H9 (cell line): ENCODE data around the gene LIAS. TPM values are rescaled to one million over a fixed set of nuclear protein-coding genes. Genes with fewer than 3 reads are reported as not detected.

ENCODE experiments used
- DNase-seq: peaks from one replicate; pipeline ENCODE4 v3.0.0-alpha.2; 2017
- H2AFZ ChIP-seq: one replicate; pipeline ENCODE4 v1.6.1; 2013; ENCODE audit warnings: mild to moderate bottlenecking, low read length, control low read depth, moderate library complexity
- H2AK5ac ChIP-seq: 2 replicates; pipeline ENCODE4 v1.6.1; 2013; ENCODE audit warnings: low read length, control low read depth, mixed read lengths; ENCODE audit not compliant: insufficient read length
- H2BK120ac ChIP-seq: one replicate; pipeline ENCODE4 v1.6.1; 2013; ENCODE audit warnings: low read depth, mild to moderate bottlenecking, low read length, control low read depth, inconsistent platforms; ENCODE audit not compliant: poor library complexity, severe bottlenecking
- H2BK12ac ChIP-seq: 2 replicates; pipeline ENCODE4 v1.6.1; 2013; ENCODE audit warnings: low read length, control low read depth, mixed read lengths, low read depth; ENCODE audit not compliant: insufficient read length
- H2BK15ac ChIP-seq: 2 replicates; pipeline ENCODE4 v1.6.1; 2013; ENCODE audit warnings: low read depth, low read length, control low read depth
- H2BK20ac ChIP-seq: one replicate; pipeline ENCODE4 v1.6.1; 2013; ENCODE audit warnings: low read depth, mild to moderate bottlenecking, low read length, control low read depth, inconsistent platforms; ENCODE audit not compliant: poor library complexity, severe bottlenecking
- H2BK5ac ChIP-seq: 2 replicates; pipeline ENCODE4 v1.6.1; 2013; ENCODE audit warnings: low read length, control low read depth, mixed read lengths; ENCODE audit not compliant: insufficient read length
- H3K14ac ChIP-seq: 2 replicates; pipeline ENCODE4 v1.6.1; 2013; ENCODE audit warnings: low read length, control low read depth; ENCODE audit not compliant: insufficient read depth
- H3K18ac ChIP-seq: 2 replicates; pipeline ENCODE4 v1.6.1; 2013; ENCODE audit warnings: low read depth, mild to moderate bottlenecking, mixed read lengths, low read length, control low read depth; ENCODE audit not compliant: insufficient read length
- H3K23ac ChIP-seq: 2 replicates; pipeline ENCODE4 v1.6.1; 2013; ENCODE audit warnings: low read length, control low read depth, mixed read lengths, low read depth; ENCODE audit not compliant: insufficient read length
- H3K23me2 ChIP-seq: 2 replicates; pipeline ENCODE4 v1.6.1; 2013; ENCODE audit warnings: low read depth, mild to moderate bottlenecking, mixed read lengths, low read length, control low read depth; ENCODE audit not compliant: insufficient read length, poor library complexity, severe bottlenecking
- H3K27ac ChIP-seq: 2 replicates; pipeline ENCODE4 v1.5.1; 2013; ENCODE audit warnings: low read length, control low read depth, mixed read lengths, low read depth; ENCODE audit not compliant: insufficient read length
- H3K27me3 ChIP-seq: 2 replicates; pipeline ENCODE4 v1.6.1; 2013; ENCODE audit warnings: low read length, control low read depth, inconsistent platforms; ENCODE audit not compliant: insufficient read depth
- H3K4ac ChIP-seq: 2 replicates; pipeline ENCODE4 v1.6.1; 2013; ENCODE audit warnings: low read depth, mild to moderate bottlenecking, control low read depth, inconsistent platforms, low read length, moderate library complexity
- H3K4me1 ChIP-seq: 2 replicates; pipeline ENCODE4 v1.6.1; 2013; ENCODE audit warnings: low read length, control low read depth, inconsistent platforms; ENCODE audit not compliant: insufficient read depth
- H3K4me2 ChIP-seq: 2 replicates; pipeline ENCODE4 v1.6.1; 2013; ENCODE audit warnings: low read length, control low read depth, mixed read lengths; ENCODE audit not compliant: insufficient read length, insufficient read depth
- H3K56ac ChIP-seq: 2 replicates; pipeline ENCODE4 v1.6.1; 2013; ENCODE audit warnings: low read depth, mild to moderate bottlenecking, mixed read lengths, low read length, control low read depth; ENCODE audit not compliant: insufficient read length
- H3K79me1 ChIP-seq: 2 replicates; pipeline ENCODE4 v1.6.1; 2013; ENCODE audit warnings: low read depth, mild to moderate bottlenecking, moderate library complexity, low read length, control low read depth, inconsistent platforms; ENCODE audit not compliant: insufficient read depth, poor library complexity, severe bottlenecking
- H3K79me2 ChIP-seq: 2 replicates; pipeline ENCODE4 v1.6.1; 2013; ENCODE audit warnings: low read length, control low read depth, inconsistent platforms; ENCODE audit not compliant: insufficient read depth
- H3K9ac ChIP-seq: 2 replicates; pipeline ENCODE4 v1.6.1; 2013; ENCODE audit warnings: low read length, control low read depth, mixed read lengths; ENCODE audit not compliant: insufficient read length; ENCODE audit errors: extremely low read depth
- H3K9me3 ChIP-seq: one replicate; pipeline ENCODE4 v1.6.1; 2013; ENCODE audit warnings: low read depth, low read length, inconsistent platforms; ENCODE audit not compliant: control insufficient read depth
- H3T11ph ChIP-seq: one replicate; pipeline ENCODE4 v1.6.1; 2013; ENCODE audit warnings: mild to moderate bottlenecking, low read length, control low read depth, inconsistent platforms
- H4K20me1 ChIP-seq: one replicate; pipeline ENCODE4 v1.6.1; 2013; ENCODE audit not compliant: control insufficient read depth, insufficient read length, insufficient read depth
- H4K5ac ChIP-seq: 2 replicates; pipeline ENCODE4 v1.6.1; 2013; ENCODE audit warnings: low read depth, mild to moderate bottlenecking, mixed read lengths, low read length, control low read depth; ENCODE audit not compliant: insufficient read length
- H4K8ac ChIP-seq: replicated peaks from 2 replicates; pipeline ENCODE4 v1.6.1; 2013; ENCODE audit warnings: low read length, control low read depth, mixed read lengths, low read depth; ENCODE audit not compliant: insufficient read length
- H4K91ac ChIP-seq: 2 replicates; pipeline ENCODE4 v1.6.1; 2013; ENCODE audit warnings: low read depth, mild to moderate bottlenecking, moderate library complexity, mixed read lengths, low read length, control low read depth; ENCODE audit not compliant: insufficient read length
- H3K27ac Mint-ChIP-seq, 3 experiments: 2 replicates in 2 of 3; 3 replicates in 1 of 3; pipeline ENCODE4 v1.8.0; 2020 to 2021; ENCODE audit warnings: mixed read lengths in 3 of 3, mild to moderate bottlenecking in 1 of 3, moderate library complexity in 1 of 3
- H3K27me3 Mint-ChIP-seq: 2 replicates; pipeline ENCODE4 v1.8.0; 2021; ENCODE audit warnings: low read depth, mild to moderate bottlenecking, moderate library complexity, mixed read lengths
- H3K36me3 Mint-ChIP-seq, 3 experiments: 2 replicates in 2 of 3; 3 replicates in 1 of 3; pipeline ENCODE4 v1.8.0; 2020 to 2021; ENCODE audit warnings: low read depth in 3 of 3, mixed read lengths in 3 of 3; ENCODE audit not compliant: insufficient read depth in 1 of 3
- H3K4me1 Mint-ChIP-seq, 2 experiments: 2 replicates each; pipeline ENCODE4 v1.8.0; 2020; ENCODE audit warnings: mixed read lengths in 2 of 2
- H3K4me3 Mint-ChIP-seq, 2 experiments: 2 replicates in 1 of 2; 3 replicates in 1 of 2; pipeline ENCODE4 v1.8.0; 2020 to 2021; ENCODE audit warnings: mild to moderate bottlenecking in 2 of 2, mixed read lengths in 2 of 2, moderate library complexity in 1 of 2
- H3K9me3 Mint-ChIP-seq, 2 experiments: 2 replicates in 1 of 2; 3 replicates in 1 of 2; pipeline ENCODE4 v1.8.0; 2020; ENCODE audit warnings: mild to moderate bottlenecking in 2 of 2, mixed read lengths in 2 of 2, moderate library complexity in 1 of 2
- WGBS: extraction: QIAGEN DNeasy Blood & Tissue Kit; methylation state at CpG from one replicate; pipeline ENCODE4 v1.1.7; 2013; ENCODE audit warnings: missing lambda C conversion rate, low lambda C conversion rate, mixed read lengths; ENCODE audit not compliant: insufficient read length; ENCODE audit errors: extremely low coverage; 5-methylcytosine and 5-hydroxymethylcytosine counted together
- total RNA-seq: library from RNA; stranded (reverse); gene quantifications from 2 replicates; pipeline ENCODE4 v1.2.1, GENCODE V29; 2021
- TF ChIP-seq, protein P1 (sequence below): fragments of 200-600 bp; sonication (generic); conservative IDR thresholded peaks from 3 replicates; pipeline ENCODE4 v1.8.0; 2021; ENCODE audit warnings: antibody characterized with exemption, mild to moderate bottlenecking

LIAS gene
- total RNA-seq, 1 experiment from 2014 or later: 18.5 TPM

GRCh38 chr4:39451423-39452023 is 7.3 kb upstream of the LIAS start:
- Mint-ChIP-seq H3K27ac (peak overlapping the region in 2 of 3 experiments; percentile 70 to 90; a peak in 3 of 7 replicates), H3K4me1 (peaks cover 3 to 11% of the 10 kb centered on the region in 2 experiments), H3K27me3 (no peaks in the 10 kb centered on the region), H3K9me3 (no peaks in the 10 kb centered on the region), H3K4me3 (no peak overlapping the region), H3K36me3 (peaks cover 39 to 67% (median 54%) of the 10 kb centered on the region in 3 experiments)
- no peak overlapping the region for H3K18ac ChIP-seq
- TF ChIP-seq, protein P1, sequence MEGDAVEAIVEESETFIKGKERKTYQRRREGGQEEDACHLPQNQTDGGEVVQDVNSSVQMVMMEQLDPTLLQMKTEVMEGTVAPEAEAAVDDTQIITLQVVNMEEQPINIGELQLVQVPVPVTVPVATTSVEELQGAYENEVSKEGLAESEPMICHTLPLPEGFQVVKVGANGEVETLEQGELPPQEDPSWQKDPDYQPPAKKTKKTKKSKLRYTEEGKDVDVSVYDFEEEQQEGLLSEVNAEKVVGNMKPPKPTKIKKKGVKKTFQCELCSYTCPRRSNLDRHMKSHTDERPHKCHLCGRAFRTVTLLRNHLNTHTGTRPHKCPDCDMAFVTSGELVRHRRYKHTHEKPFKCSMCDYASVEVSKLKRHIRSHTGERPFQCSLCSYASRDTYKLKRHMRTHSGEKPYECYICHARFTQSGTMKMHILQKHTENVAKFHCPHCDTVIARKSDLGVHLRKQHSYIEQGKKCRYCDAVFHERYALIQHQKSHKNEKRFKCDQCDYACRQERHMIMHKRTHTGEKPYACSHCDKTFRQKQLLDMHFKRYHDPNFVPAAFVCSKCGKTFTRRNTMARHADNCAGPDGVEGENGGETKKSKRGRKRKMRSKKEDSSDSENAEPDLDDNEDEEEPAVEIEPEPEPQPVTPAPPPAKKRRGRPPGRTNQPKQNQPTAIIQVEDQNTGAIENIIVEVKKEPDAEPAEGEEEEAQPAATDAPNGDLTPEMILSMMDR: no peak
- H2BK15ac ChIP-seq: no peak overlapping the region
- WGBS: no CpG with 5 or more reads among the region's 6 CpGs
- H3K79me2 ChIP-seq: peaks cover under 1% of the 10 kb centered on the region; the same call in 1 of the 2 replicates
- no peak overlapping the region for H3K14ac ChIP-seq
- H3K79me1 ChIP-seq: no peaks in the 10 kb centered on the region
- no peak overlapping the region for H3K56ac ChIP-seq
- H3K9me3 ChIP-seq: no peaks in the 10 kb centered on the region
- no peaks in the 10 kb centered on the region for H3K27me3 ChIP-seq
- no peak overlapping the region for H3K27ac ChIP-seq
- H2BK5ac ChIP-seq: no peak overlapping the region
- no peak overlapping the region for H4K91ac ChIP-seq
- H4K8ac ChIP-seq: no peak overlapping the region
- no peak overlapping the region for H3T11ph ChIP-seq
- no peak overlapping the region for H3K4me2 ChIP-seq
- no peak overlapping the region for H2BK12ac ChIP-seq
- no peak for DNase-seq
- H2AFZ ChIP-seq: no peak overlapping the region
- no peak overlapping the region for H3K23ac ChIP-seq
- H3K4me1 ChIP-seq: no peaks in the 10 kb centered on the region; the same call in 1 of the 2 replicates
- H3K23me2 ChIP-seq: no peaks in the 10 kb centered on the region
- no peaks in the 10 kb centered on the region for H4K20me1 ChIP-seq
- H2BK20ac ChIP-seq: no peak overlapping the region
- no peak overlapping the region for H2BK120ac ChIP-seq
- H3K9ac ChIP-seq: no peak overlapping the region
- no peak overlapping the region for H3K4ac ChIP-seq
- no peak overlapping the region for H4K5ac ChIP-seq
- no peak overlapping the region for H2AK5ac ChIP-seq
